ENCODE measurements around the gene ZNF592. TPM values are rescaled to one million over a fixed set of nuclear protein-coding genes. Genes with fewer than 3 reads are reported as not detected.

ZNF592 gene
- total and polyA plus RNA-seq, 2 of the 13 experiments (the other 11 are each of a cell fraction or from before 2014, with no cell fraction given), result 8.2 to 9.8 TPM

- TF ChIP-seq ZNF687 (CRISPR knock-in tag; IDR thresholded peaks at IDR 0.05), result no peak
- TF ChIP-seq ZHX2 (IDR thresholded peaks at IDR 0.05; ENCODE audit: low read depth), result no peak
- TF ChIP-seq ZHX2 (CRISPR knock-in tag; IDR thresholded peaks at IDR 0.05; ENCODE audit: borderline replicate concordance), result no peak
- TF ChIP-seq SKI (IDR thresholded peaks at IDR 0.05; ENCODE audit: partially characterized antibody), result no peak
- no peak for TF ChIP-seq ZNF879 (CRISPR knock-in tag; IDR thresholded peaks at IDR 0.05)
- TF ChIP-seq FOXO1 (CRISPR knock-in tag; IDR thresholded peaks at IDR 0.05), result peak; percentile 12; the same call in 1 of the 2 replicates
- no peak for TF ChIP-seq RFX1 (IDR thresholded peaks at IDR 0.05)
- TF ChIP-seq ZNF160 (CRISPR knock-in tag; IDR thresholded peaks at IDR 0.05), result no peak
- no peak for TF ChIP-seq MAF1 (CRISPR knock-in tag; IDR thresholded peaks at IDR 0.05; ENCODE audit: borderline replicate concordance)
- TF ChIP-seq CSRNP2 (CRISPR knock-in tag; conservative IDR thresholded peaks at IDR 0.05; ENCODE audit: low read depth), result no peak
- TF ChIP-seq KDM5A (IDR thresholded peaks at IDR 0.05; ENCODE audit: borderline replicate concordance, low read length), result no peak
- TF ChIP-seq RBM39 (IDR thresholded peaks at IDR 0.05; ENCODE audit: low read depth, low read length, poor library complexity, severe bottlenecking), result no peak
- no peak for TF ChIP-seq EED (CRISPR knock-in tag; IDR thresholded peaks at IDR 0.05)
- no peak for TF ChIP-seq PTBP1 (IDR thresholded peaks at IDR 0.05; ENCODE audit: low read depth, low read length, poor library complexity, severe bottlenecking)
- no peak for TF ChIP-seq ZNF234 (CRISPR knock-in tag; conservative IDR thresholded peaks at IDR 0.05)
- TF ChIP-seq ZSCAN21 (CRISPR knock-in tag; IDR thresholded peaks at IDR 0.05; ENCODE audit: borderline replicate concordance), result no peak
- no peak for TF ChIP-seq NR2F6 (IDR thresholded peaks at IDR 0.05)
- peak; percentile 15; the same call in 1 of the 2 replicates for TF ChIP-seq NR2F6 (CRISPR knock-in tag; IDR thresholded peaks at IDR 0.05)
- TF ChIP-seq POLR2G (IDR thresholded peaks at IDR 0.05; ENCODE audit: low read depth, low read length), result no peak
- no peak for TF ChIP-seq MAZ (IDR thresholded peaks at IDR 0.05; ENCODE audit: borderline replicate concordance, low read depth, low read length)
- no peak for TF ChIP-seq MAZ (CRISPR knock-in tag; IDR thresholded peaks at IDR 0.05; ENCODE audit: low read depth)
Observed at GRCh38 chr15:84844964-84845363, 96.6 kb downstream of the ZNF592 start (continued).
